CD4-positive, alpha-beta T cell treated with Interleukin-17A for 1 hour (primary cell): ENCODE measurements around the gene NAT16.
A peak's percentile ranks its signal among the peaks of the same experiment; 100 is the strongest.
"Not testable (repeated sequence)": the region's sequence is repeated elsewhere in the genome, so short reads cannot be mapped to it uniquely, and the experiment has no call there.

Experiments used
- DNase-seq: peaks from one replicate; pipeline ENCODE4 v3.0.0-alpha.2; 2020

NAT16 gene

DNA sequence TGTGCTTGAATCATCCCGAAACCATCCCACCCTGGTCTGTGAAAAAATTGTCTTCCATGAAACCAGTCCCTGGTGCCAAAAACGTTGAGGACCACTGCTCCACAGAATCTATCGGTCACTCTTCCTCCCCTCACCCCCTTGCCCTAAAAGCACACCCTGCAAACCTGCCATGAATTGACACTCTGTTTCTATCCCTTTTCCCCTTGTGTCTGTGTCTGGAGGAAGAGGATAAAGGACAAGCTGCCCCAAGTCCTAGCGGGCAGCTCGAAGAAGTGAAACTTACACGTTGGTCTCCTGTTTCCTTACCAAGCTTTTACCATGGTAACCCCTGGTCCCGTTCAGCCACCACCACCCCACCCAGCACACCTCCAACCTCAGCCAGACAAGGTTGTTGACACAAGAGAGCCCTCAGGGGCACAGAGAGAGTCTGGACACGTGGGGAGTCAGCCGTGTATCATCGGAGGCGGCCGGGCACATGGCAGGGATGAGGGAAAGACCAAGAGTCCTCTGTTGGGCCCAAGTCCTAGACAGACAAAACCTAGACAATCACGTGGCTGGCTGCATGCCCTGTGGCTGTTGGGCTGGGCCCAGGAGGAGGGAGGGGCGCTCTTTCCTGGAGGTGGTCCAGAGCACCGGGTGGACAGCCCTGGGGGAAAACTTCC is 54.0 kb downstream of the NAT16 start:
- DNase-seq = peak; percentile 22

DNA sequence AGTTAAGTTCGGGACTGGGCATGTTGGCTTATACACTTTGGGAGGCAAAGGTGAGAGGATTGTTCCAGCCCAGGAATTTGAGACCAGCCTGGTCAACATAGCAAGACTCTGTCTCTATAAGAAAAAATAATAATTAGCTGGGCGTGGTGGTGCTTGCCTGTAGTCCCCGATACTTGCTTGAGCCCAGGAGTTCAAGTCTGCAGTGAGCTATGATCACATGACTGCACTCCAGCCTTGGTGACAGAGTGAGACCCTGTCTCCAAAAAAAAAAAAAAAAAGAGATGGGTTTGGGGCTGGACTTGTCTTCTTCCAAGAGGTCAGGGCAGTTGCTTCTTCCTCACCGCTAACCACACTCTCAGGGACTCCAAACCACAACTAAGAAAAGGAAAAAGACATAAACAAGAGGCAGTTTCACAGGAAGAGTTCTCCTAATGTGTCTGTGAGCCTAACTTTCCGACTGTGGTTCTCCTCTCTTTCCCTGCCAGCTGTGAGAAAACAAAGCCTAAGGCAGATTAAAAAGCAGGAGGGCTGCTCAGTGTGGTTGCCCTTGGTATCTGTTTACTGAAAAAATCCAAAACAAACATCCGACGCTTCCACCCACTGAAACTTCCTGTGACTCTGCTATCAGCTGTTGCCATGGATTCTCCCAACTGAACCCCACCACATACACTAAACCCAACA is 55.6 kb downstream of the NAT16 start:
- DNase-seq = no peak

GRCh38 chr7:101123703-101124068 is 56.4 kb downstream of the NAT16 start:
- no peak for DNase-seq

GRCh38 chr7:101122933-101123702 is 57.0 kb downstream of the NAT16 start:
- no peak for DNase-seq

GRCh38 chr7:101121991-101122932 is 57.8 kb downstream of the NAT16 start:
- no peak for DNase-seq

DNA sequence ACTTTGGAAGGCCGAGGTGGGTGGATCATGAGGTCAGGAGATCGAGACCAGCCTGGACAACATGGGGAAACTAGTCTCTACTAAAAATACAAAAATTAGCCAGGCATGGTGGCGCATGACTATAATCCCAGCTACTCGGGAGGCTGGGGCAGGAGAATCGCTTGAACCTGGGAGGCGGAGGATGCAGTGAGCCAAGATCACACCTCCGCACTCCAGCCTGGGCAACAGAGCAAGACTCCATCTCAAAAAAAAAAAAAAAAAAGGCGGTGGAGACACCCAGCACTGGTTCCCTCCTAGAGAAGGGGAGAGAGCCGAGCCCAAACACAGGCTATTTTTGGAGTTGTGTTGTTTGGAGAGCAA is 58.5 kb downstream of the NAT16 start:
- DNase-seq = not testable (repeated sequence)
